ENCODE results near the gene ATOH8. TPM values are rescaled to one million over a fixed set of nuclear protein-coding genes. Genes with fewer than 3 reads are reported as not detected.

Gene ATOH8
- total RNA-seq, 4 donors from 2014 or later = 82.8 to 260 (median 167) TPM

DNA sequence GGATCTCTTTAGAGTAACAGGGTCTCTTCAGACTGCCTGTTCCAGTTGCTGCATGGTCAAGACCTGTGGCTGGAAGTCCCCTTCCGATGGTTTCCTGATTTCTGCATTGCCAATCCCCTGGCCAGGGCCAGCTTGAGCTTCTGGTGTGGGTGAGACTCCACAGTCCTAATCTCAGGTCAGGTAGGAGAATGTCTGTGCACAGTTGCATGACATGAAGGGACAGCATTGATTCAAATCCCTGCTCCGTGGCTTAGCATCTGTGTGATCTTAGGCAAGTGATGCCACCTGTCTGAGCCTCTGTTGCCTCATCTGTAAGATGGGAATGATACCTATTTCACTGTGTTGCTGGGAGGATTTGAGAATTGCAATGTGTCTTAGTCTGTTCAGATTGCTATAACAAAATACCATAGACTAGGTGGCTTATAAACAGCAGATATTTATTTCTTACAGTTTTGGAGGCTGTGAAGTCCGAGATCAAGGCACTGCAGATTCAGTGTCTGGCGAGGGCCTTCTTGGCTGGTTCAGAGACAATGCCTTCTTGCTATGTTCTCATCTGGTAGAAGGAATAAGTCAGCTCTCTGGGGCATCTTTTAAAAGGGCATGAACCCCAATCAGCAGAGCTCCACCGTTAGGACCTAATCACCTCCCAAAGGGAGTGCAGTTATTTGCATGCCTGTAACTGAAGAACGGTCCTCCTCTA, 66.2 kb downstream of the ATOH8 start:
- no peak for TF ChIP-seq CTCF (IDR thresholded peaks at IDR 0.05)
- TF ChIP-seq POLR2A (IDR thresholded peaks at IDR 0.05) = no peak
- Histone ChIP-seq H3K9me3 (no peaks in the 10 kb centered on the region), H3K4me3 (replicated peaks in 1 of 3) (no peak overlapping the region), H3K27ac (no peak overlapping the region), H3K36me3 (no peaks in the 10 kb centered on the region), H3K27me3 (no peaks in the 10 kb centered on the region), H3K4me1 (peaks cover under 1 to 18% of the 10 kb centered on the region in 2 donors)
- 67 to 75% methylated on average over 5 to 6 of the region's 6 CpGs for WGBS, 2 donors
- intact Hi-C loops (cut with DNase I) = loop anchor here (10.0 kb wide), 1 partner anchor 185 kb away; no protein-coding TSS in a partner anchor
- no peak for DNase-seq

- H3K27me3 ChIP-seq = no peaks in the 10 kb centered on the region
- no peak for DNase-seq
- no peak overlapping the region for H3K27ac ChIP-seq
- intact Hi-C loops (cut with DNase I) = no loop called here
- no peak overlapping the region for H3K4me3 ChIP-seq (replicated peaks in 1 of 3)
- H3K36me3 ChIP-seq = no peaks in the 10 kb centered on the region
- TF ChIP-seq CTCF (IDR thresholded peaks at IDR 0.05) = no peak
- no peak for TF ChIP-seq POLR2A (IDR thresholded peaks at IDR 0.05)
- H3K4me1 ChIP-seq = peaks cover 0 to 15% of the 10 kb centered on the region in 2 donors
- H3K9me3 ChIP-seq = no peaks in the 10 kb centered on the region
- 87 to 93% methylated on average over 5 of the region's 5 CpGs for WGBS, 2 donors
Observed at GRCh38 chr2:85822766-85823165, 69.0 kb downstream of the ATOH8 start.

GRCh38 chr2:85823951-85824350, 70.2 kb downstream of the ATOH8 start:
- WGBS, 2 donors = 71 to 82% methylated on average over 2 of the region's 2 CpGs
- Histone ChIP-seq H3K4me1 (peaks cover 0 to 18% of the 10 kb centered on the region in 2 donors), H3K27me3 (no peaks in the 10 kb centered on the region), H3K36me3 (no peaks in the 10 kb centered on the region), H3K9me3 (no peaks in the 10 kb centered on the region), H3K4me3 (replicated peaks in 1 of 3) (no peak overlapping the region), H3K27ac (no peak overlapping the region)
- intact Hi-C loops (cut with DNase I) = no loop called here
- no peak for DNase-seq
- TF ChIP-seq CTCF (IDR thresholded peaks at IDR 0.05) (no peak), POLR2A (IDR thresholded peaks at IDR 0.05) (no peak)

DNA sequence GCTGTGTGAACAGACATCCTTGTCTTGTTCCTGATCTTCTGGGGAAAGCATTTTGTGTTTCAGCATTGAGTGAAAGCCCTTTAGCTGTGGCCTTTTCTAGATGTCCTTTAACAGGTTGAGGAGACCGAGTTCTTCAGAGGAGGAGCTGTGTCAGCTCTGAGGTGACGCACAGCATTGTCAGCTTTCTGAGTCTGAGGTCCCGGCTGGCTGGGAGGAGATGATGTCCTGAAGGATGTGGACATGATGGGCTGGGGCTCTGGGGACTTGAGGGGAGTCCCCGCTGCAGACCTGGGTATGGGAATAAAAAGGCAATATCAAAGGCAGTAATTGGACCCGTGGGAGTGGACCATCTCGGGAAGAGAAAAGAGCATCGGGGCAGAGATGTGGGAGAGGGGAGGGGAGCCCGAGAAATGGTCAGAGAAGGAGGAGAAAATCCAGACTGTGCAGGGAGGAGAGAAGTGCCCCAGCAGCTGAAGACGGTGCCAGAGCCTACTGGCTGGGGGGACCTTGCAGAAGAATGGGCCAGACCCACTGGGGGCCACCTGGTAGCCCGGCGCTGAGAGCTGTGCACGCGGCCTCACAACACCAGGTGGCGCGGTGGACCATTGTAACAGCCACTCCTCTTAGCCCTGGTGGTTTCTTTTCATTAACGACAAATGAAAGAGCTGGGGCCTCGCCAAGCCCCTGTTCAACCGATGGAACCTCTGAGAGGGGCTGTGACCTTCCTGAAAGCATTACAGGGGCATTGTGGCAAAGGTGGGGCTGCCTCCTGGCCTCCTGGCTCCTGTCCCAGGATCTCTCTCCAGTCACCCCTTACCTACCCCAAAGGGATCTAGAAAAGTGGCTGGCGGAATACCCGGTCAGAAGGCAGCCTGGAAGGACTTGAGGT, 73.4 kb downstream of the ATOH8 start:
- TF ChIP-seq POLR2A (IDR thresholded peaks at IDR 0.05) (no peak), CTCF (IDR thresholded peaks at IDR 0.05) (peak; percentile 79 to 98 (median 96))
- peak; percentile 78 to 83 for DNase-seq
- Histone ChIP-seq H3K4me1 (peaks cover 0 to 10% of the 10 kb centered on the region in 2 donors), H3K36me3 (no peaks in the 10 kb centered on the region), H3K9me3 (no peaks in the 10 kb centered on the region), H3K4me3 (replicated peaks in 1 of 3) (no peak overlapping the region), H3K27me3 (no peaks in the 10 kb centered on the region), H3K27ac (peak overlapping the region; percentile 25 to 78 (median 54))
- intact Hi-C loops (cut with DNase I) = loop anchor here (2.0 to 5.0 kb wide), 2 partner anchors 60 to 254 kb away; partner anchors contain the start of gene ST3GAL5
- 29% methylated on average over 20 of the region's 20 CpGs for WGBS, 2 donors

All from thyroid gland (tissue), 4 donors.